ENCODE results near the gene UPP1.
"Not testable (repeated sequence)": the region's sequence is repeated elsewhere in the genome, so short reads cannot be mapped to it uniquely, and the experiment has no call there.

UPP1 gene

DNA sequence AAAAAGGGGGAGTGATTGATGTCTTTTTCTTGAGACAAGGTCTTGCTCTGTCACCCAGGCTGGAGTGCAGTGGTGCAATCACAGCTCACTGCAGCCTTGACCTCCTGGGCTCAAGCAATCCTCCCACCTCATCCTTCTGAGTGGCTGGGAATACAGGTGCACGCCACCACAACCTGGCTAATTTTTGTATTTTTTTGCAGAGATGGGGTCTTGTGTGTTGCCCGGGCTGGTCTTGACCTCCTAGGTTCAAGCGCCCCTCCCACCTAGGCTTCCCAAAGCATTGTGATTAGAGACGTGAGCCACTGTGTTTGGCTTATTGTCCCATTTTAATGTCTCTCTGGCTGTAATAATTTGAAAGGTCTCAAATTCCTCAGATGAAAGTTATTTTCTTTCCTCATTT lies 21.8 kb downstream of the UPP1 start:
- no peak overlapping the region for H3K4me3 Mint-ChIP-seq
- H3K36me3 Mint-ChIP-seq (ENCODE audit: low read depth): peaks cover 33% of the 10 kb centered on the region
- no peaks in the 10 kb centered on the region for H3K27me3 Mint-ChIP-seq (ENCODE audit: low read depth)
- H3K9me3 Mint-ChIP-seq: no peaks in the 10 kb centered on the region
- no peak overlapping the region for H3K27ac Mint-ChIP-seq
- H3K4me1 Mint-ChIP-seq (ENCODE audit: low read depth): peaks cover 10% of the 10 kb centered on the region
- DNase-seq (ENCODE audit: low spot score): no peak

GRCh38 chr7:48111596-48111995 lies 22.5 kb downstream of the UPP1 start:
- no peak for DNase-seq (ENCODE audit: low spot score)
- no peaks in the 10 kb centered on the region for H3K27me3 Mint-ChIP-seq (ENCODE audit: low read depth)
- H3K4me1 Mint-ChIP-seq (ENCODE audit: low read depth): peaks cover 10% of the 10 kb centered on the region
- H3K36me3 Mint-ChIP-seq (ENCODE audit: low read depth): peaks cover 29% of the 10 kb centered on the region
- no peaks in the 10 kb centered on the region for H3K9me3 Mint-ChIP-seq
- H3K4me3 Mint-ChIP-seq: no peak overlapping the region
- H3K27ac Mint-ChIP-seq: no peak overlapping the region

DNA sequence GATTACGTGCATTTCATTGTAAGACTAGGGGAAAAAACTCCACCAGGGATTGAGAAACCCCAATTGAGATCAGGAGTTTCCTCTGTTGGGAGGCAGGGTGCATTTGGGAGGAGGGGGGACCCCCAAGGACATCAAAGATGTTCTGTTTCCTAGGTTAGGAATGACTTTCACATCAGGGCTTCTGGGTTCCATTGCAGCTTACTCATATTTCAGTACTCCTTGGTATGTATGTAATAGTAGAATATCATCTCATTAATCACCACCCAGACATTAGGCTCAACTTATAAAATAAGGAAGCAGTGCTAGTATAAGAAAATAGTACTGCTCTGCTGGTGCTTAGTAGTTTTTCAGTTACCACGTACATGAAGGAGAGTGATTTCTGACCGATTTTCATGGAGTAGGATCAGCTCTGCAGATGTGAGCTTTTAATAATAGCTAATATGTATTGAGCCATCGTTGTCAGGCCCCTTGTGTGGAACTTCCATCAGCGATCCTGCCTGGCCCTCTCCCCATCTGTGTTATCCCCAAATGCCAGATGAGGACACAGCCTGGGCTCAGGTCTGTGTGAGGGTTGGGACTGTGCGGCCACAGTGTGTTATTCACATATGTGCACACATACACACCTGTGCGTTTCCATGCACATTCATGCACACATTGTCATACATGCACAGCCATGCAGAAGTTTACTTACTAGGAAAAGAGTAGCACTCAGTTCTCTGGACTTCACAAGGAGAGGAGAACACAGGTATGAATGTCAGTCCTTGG lies 23.5 kb downstream of the UPP1 start:
- Mint-ChIP-seq H3K4me3 (no peak overlapping the region), H3K27me3 (ENCODE audit: low read depth) (no peaks in the 10 kb centered on the region), H3K4me1 (ENCODE audit: low read depth) (peaks cover 10% of the 10 kb centered on the region), H3K9me3 (no peaks in the 10 kb centered on the region), H3K36me3 (ENCODE audit: low read depth) (peaks cover 24% of the 10 kb centered on the region), H3K27ac (no peak overlapping the region)
- no peak for DNase-seq (ENCODE audit: low spot score)

DNA sequence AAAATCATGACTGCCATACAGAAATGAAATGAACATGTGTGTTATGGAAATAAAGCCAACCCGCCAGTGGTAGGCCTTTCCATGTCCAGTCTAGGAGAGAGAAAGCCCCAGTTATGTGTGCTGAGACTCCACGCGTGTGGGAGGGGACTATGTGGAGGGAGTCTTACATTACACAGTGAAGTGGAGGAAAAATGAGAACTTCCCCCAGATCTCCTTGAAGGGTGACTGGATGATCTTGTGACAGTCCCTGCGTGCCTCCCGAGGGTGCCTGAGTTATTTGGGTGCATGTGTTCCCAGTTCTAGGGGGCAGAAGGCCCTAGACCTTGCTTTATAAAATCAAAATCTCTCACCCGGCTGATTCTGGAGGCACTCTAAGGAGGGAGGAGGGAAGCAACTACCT lies 24.2 kb downstream of the UPP1 start:
- no peak for DNase-seq (ENCODE audit: low spot score)
- H3K4me1 Mint-ChIP-seq (ENCODE audit: low read depth): peaks cover 10% of the 10 kb centered on the region
- no peak overlapping the region for H3K27ac Mint-ChIP-seq
- no peaks in the 10 kb centered on the region for H3K9me3 Mint-ChIP-seq
- H3K27me3 Mint-ChIP-seq (ENCODE audit: low read depth): no peaks in the 10 kb centered on the region
- H3K4me3 Mint-ChIP-seq: no peak overlapping the region
- peaks cover 20% of the 10 kb centered on the region for H3K36me3 Mint-ChIP-seq (ENCODE audit: low read depth)

- Mint-ChIP-seq H3K9me3 (no peaks in the 10 kb centered on the region), H3K36me3 (ENCODE audit: low read depth) (peaks cover 12% of the 10 kb centered on the region), H3K27ac (no peak overlapping the region), H3K4me3 (no peak overlapping the region), H3K4me1 (ENCODE audit: low read depth) (peaks cover 10% of the 10 kb centered on the region), H3K27me3 (ENCODE audit: low read depth) (peaks cover 2% of the 10 kb centered on the region)
- no peak for DNase-seq (ENCODE audit: low spot score)
These were observed 25.1 kb downstream of the UPP1 start for GRCh38 chr7:48114115-48114514.

DNA sequence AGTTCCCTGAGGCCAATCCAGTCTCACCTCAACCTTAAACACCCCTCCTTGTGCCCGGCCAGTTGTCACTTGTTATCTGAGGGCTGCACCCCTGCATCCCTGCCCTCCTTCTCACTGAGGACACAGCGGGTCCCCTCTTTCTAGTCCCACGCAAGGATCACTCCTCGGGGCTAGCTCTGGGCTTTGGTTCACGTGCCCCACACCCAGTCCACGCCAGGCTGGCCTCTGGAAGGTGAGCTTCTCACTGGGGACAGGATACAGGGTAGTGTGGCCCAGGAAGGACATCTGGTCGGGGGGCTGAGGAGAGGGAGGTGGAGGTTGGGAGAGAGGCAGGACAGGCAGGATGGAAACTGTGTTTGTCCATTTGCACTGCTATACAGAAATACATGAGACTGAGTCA lies 25.5 kb downstream of the UPP1 start:
- DNase-seq (ENCODE audit: low spot score): no peak
- no peak overlapping the region for H3K27ac Mint-ChIP-seq
- H3K4me3 Mint-ChIP-seq: no peak overlapping the region
- peaks cover 9% of the 10 kb centered on the region for H3K4me1 Mint-ChIP-seq (ENCODE audit: low read depth)
- H3K36me3 Mint-ChIP-seq (ENCODE audit: low read depth): peaks cover 8% of the 10 kb centered on the region
- no peaks in the 10 kb centered on the region for H3K9me3 Mint-ChIP-seq
- H3K27me3 Mint-ChIP-seq (ENCODE audit: low read depth): peaks cover 3% of the 10 kb centered on the region

DNA sequence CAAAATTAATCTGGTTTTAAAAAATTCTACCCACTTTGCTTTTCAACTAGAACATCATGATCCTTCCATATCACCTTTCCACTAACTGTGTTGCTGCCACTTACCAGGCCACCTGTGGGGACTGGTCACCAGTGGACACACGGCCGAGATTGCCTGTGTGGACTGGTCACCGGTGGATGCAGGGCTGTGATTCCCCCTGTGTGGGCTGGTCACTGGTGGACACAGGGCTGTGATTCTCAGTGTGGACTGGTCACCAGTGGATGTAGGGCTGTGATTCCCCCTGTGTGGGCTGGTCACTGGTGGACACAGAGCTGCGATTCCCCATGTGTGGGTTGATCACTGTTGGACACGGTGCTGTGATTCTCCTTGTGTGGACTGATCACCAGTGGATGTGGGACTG lies 27.0 kb downstream of the UPP1 start:
- H3K27me3 Mint-ChIP-seq (ENCODE audit: low read depth): peaks cover 3% of the 10 kb centered on the region
- peaks cover 1% of the 10 kb centered on the region for H3K36me3 Mint-ChIP-seq (ENCODE audit: low read depth)
- no peak overlapping the region for H3K27ac Mint-ChIP-seq
- DNase-seq (ENCODE audit: low spot score): no peak
- H3K4me3 Mint-ChIP-seq: no peak overlapping the region
- H3K4me1 Mint-ChIP-seq (ENCODE audit: low read depth): no peaks in the 10 kb centered on the region
- no peaks in the 10 kb centered on the region for H3K9me3 Mint-ChIP-seq

GRCh38 chr7:48118041-48118440 lies 29.0 kb downstream of the UPP1 start:
- Mint-ChIP-seq H3K36me3 (ENCODE audit: low read depth) (no peaks in the 10 kb centered on the region), H3K4me3 (no peak overlapping the region), H3K9me3 (no peaks in the 10 kb centered on the region), H3K27me3 (ENCODE audit: low read depth) (peaks cover 8% of the 10 kb centered on the region), H3K4me1 (ENCODE audit: low read depth) (no peaks in the 10 kb centered on the region), H3K27ac (no peak overlapping the region)
- DNase-seq (ENCODE audit: low spot score): no peak

DNA sequence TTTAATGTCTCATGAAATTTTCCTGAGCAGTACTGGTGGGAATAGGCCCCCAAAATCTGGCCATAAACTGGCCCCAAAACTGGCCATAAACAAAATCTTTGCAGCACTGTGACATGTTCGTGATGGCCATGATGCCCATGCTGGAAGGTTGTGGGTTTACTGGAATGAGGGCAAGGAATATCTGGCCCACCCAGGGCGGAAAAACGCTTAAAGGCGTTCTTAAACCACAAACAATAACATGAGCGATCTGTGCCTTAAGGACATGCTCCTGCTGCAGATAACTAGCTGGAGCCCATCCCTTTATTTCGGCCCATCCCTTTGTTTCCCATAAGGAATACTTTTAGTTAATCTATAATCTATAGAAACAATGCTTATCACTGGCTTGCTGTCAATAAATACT lies 31.5 kb downstream of the UPP1 start:
- not testable (repeated sequence) for H3K4me1 Mint-ChIP-seq (ENCODE audit: low read depth); H3K9me3 Mint-ChIP-seq; H3K4me3 Mint-ChIP-seq; DNase-seq (ENCODE audit: low spot score); H3K36me3 Mint-ChIP-seq (ENCODE audit: low read depth); H3K27ac Mint-ChIP-seq
- H3K27me3 Mint-ChIP-seq (ENCODE audit: low read depth): peaks cover 29% of the 10 kb centered on the region

GRCh38 chr7:48126037-48126436 lies 37.0 kb downstream of the UPP1 start:
- Mint-ChIP-seq H3K27ac (no peak overlapping the region), H3K27me3 (ENCODE audit: low read depth) (peaks cover 41% of the 10 kb centered on the region), H3K4me3 (no peak overlapping the region), H3K4me1 (ENCODE audit: low read depth) (peaks cover 6% of the 10 kb centered on the region), H3K36me3 (ENCODE audit: low read depth) (no peaks in the 10 kb centered on the region), H3K9me3 (no peaks in the 10 kb centered on the region)
- no peak for DNase-seq (ENCODE audit: low spot score)

DNA sequence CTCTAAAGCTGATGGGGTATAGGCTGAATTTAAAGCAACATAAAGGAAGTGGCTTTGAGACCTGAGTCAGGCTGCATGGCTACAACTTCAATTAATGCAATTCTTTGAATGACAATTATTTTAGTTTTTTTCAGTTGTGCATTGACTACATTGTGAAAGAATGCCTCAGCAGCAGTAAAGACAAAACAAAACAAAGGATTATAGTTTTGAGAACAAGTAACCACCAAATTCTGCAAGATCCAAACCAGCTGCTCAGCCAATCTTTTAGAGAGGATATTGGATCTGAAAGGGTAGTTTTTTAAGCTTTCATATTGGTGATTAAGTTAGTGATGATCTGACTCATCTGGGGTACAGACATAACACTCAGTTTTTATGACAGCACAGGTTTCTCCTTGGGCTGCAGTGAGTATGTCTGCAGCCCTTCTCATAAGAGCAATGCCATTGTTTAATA lies 41.6 kb downstream of the UPP1 start:
- no peak for DNase-seq (ENCODE audit: low spot score)
- H3K27ac Mint-ChIP-seq: no peak overlapping the region
- peaks cover 15% of the 10 kb centered on the region for H3K27me3 Mint-ChIP-seq (ENCODE audit: low read depth)
- no peaks in the 10 kb centered on the region for H3K9me3 Mint-ChIP-seq
- H3K36me3 Mint-ChIP-seq (ENCODE audit: low read depth): no peaks in the 10 kb centered on the region
- peaks cover 10% of the 10 kb centered on the region for H3K4me1 Mint-ChIP-seq (ENCODE audit: low read depth)
- no peak overlapping the region for H3K4me3 Mint-ChIP-seq

- Mint-ChIP-seq H3K36me3 (ENCODE audit: low read depth) (no peaks in the 10 kb centered on the region), H3K9me3 (no peaks in the 10 kb centered on the region), H3K27ac (no peak overlapping the region), H3K4me3 (no peak overlapping the region), H3K4me1 (ENCODE audit: low read depth) (peaks cover 10% of the 10 kb centered on the region), H3K27me3 (ENCODE audit: low read depth) (peaks cover 6% of the 10 kb centered on the region)
- DNase-seq (ENCODE audit: low spot score): no peak
These were observed 43.7 kb downstream of the UPP1 start for GRCh38 chr7:48132792-48133191.

- no peak overlapping the region for H3K27ac Mint-ChIP-seq
- no peaks in the 10 kb centered on the region for H3K36me3 Mint-ChIP-seq (ENCODE audit: low read depth)
- H3K4me3 Mint-ChIP-seq: no peak overlapping the region
- H3K4me1 Mint-ChIP-seq (ENCODE audit: low read depth): no peaks in the 10 kb centered on the region
- DNase-seq (ENCODE audit: low spot score): no peak
- H3K9me3 Mint-ChIP-seq: no peaks in the 10 kb centered on the region
- peaks cover 2% of the 10 kb centered on the region for H3K27me3 Mint-ChIP-seq (ENCODE audit: low read depth)
These were observed 50.4 kb downstream of the UPP1 start for GRCh38 chr7:48139459-48139858.

DNA sequence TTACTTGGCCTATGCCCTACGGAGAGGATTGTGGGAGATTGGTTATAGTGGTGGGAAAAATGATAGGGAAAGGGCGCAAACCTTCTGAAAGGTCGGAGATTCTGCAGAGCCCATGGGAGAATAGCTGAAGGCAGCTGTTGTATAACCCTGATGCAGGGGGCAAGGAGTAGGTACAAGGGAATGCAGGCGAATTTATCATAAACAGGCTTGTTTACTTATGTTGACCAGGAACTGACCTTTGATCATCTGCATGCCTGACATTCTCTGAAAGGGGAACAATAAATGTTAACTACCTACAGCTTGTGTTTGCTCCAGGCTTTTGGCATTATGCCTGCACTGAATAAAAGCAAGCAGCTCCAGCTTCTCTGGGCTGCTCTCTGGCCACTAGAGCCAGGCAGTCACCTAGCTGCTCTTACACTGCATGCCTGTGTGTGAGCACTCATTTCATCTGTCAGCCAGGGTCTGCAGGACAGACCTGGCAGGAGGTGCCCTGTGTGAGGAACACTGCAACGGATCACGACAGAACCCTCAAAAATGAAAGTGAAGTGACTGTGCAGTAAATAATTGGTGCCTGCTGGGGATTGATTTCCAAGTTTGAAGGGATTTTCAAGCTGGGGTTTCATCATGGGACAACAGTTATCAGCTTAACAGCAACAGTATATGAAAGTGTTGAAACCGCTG lies 51.1 kb downstream of the UPP1 start:
- no peak for DNase-seq (ENCODE audit: low spot score)
- H3K9me3 Mint-ChIP-seq: no peaks in the 10 kb centered on the region
- H3K4me1 Mint-ChIP-seq (ENCODE audit: low read depth): no peaks in the 10 kb centered on the region
- H3K27ac Mint-ChIP-seq: no peak overlapping the region
- H3K36me3 Mint-ChIP-seq (ENCODE audit: low read depth): no peaks in the 10 kb centered on the region
- H3K4me3 Mint-ChIP-seq: no peak overlapping the region
- peaks cover 4% of the 10 kb centered on the region for H3K27me3 Mint-ChIP-seq (ENCODE audit: low read depth)

All from T-helper 2 cell treated with Interferon-gamma antibody and Interleukin-4, amounts not matched to agents 5 μg/mL and 100 μg/mL, for 36 hours (primary cell).